ENCODE data around the gene HIP1.

- TF ChIP-seq CTCF (conservative IDR thresholded peaks at IDR 0.05; ENCODE audit: low read depth, low read length) (no peak), EZH2phosphoT487 (IDR thresholded peaks at IDR 0.05; ENCODE audit: borderline replicate concordance, low read length) (no peak), EZH2 (IDR thresholded peaks at IDR 0.05; ENCODE audit: low read length, unreplicated experiment) (no peak)
Observed at GRCh38 chr7:75596727-75597614, 141.8 kb downstream of the HIP1 start.

All from PC-3 (cell line).